Liver (tissue), 9 donors: ENCODE data around the gene DPM1. TPM values are rescaled to one million over a fixed set of nuclear protein-coding genes. Genes with fewer than 3 reads are reported as not detected.
"Not testable (repeated sequence)": the region's sequence is repeated elsewhere in the genome, so short reads cannot be mapped to it uniquely, and the experiment has no call there.

Source experiments
- DNase-seq: peaks from one replicate; pipeline ENCODE4 v3.0.0-alpha.2; 2017; ENCODE audit warnings: low spot score
- H3K27ac ChIP-seq, 2 donors: one replicate each; pipeline ENCODE4 v1.7.0; 2013; ENCODE audit warnings: inconsistent platforms in 2 of 2, low read length in 2 of 2, control low read depth in 1 of 2, low read depth in 1 of 2, mild to moderate bottlenecking in 1 of 2
- H3K27me3 ChIP-seq, 4 donors: one replicate each; pipeline versions ENCODE4 v1.6.1 to v1.7.0; 2013; ENCODE audit warnings: low read length in 3 of 4, inconsistent platforms in 1 of 4, mild to moderate bottlenecking in 1 of 4, moderate library complexity in 1 of 4; ENCODE audit not compliant: control insufficient read depth in 4 of 4, insufficient read depth in 4 of 4
- H3K36me3 ChIP-seq, 4 donors: one replicate each; pipeline versions ENCODE4 v1.6.1 to v1.7.0; 2013; ENCODE audit warnings: low read length in 3 of 4, mild to moderate bottlenecking in 3 of 4, low read depth in 1 of 4, moderate library complexity in 1 of 4; ENCODE audit not compliant: control insufficient read depth in 4 of 4, insufficient read depth in 3 of 4
- H3K4me1 ChIP-seq, 4 donors: one replicate each; pipeline versions ENCODE4 v1.6.1 to v1.7.0; 2013; ENCODE audit warnings: low read length in 3 of 4, mild to moderate bottlenecking in 3 of 4, moderate library complexity in 1 of 4; ENCODE audit not compliant: control insufficient read depth in 4 of 4, insufficient read depth in 4 of 4
- H3K4me3 ChIP-seq, 3 donors: one replicate each; pipeline versions ENCODE4 v1.6.1 to v1.7.0; 2013; ENCODE audit warnings: low read length in 3 of 3, control low read depth in 1 of 3, low read depth in 1 of 3, mild to moderate bottlenecking in 1 of 3
- H3K9ac ChIP-seq, 2 donors: one replicate each; pipeline ENCODE4 v1.7.0; 2013; ENCODE audit warnings: low read length in 2 of 2, mild to moderate bottlenecking in 2 of 2, moderate library complexity in 2 of 2, control low read depth in 1 of 2, low read depth in 1 of 2
- H3K9me3 ChIP-seq, 4 donors: one replicate each; pipeline versions ENCODE4 v1.6.1 to v1.7.0; 2013; ENCODE audit warnings: low read length in 3 of 4; ENCODE audit not compliant: control insufficient read depth in 4 of 4
- EGR1 ChIP-seq, 2 donors: IDR thresholded peaks; 2 replicates each; pipeline ENCODE4 v1.6.1; 2016 to 2018; ENCODE audit warnings: antibody characterized with exemption in 2 of 2, low read depth in 2 of 2
- FOXA1 ChIP-seq: IDR thresholded peaks from 2 replicates; pipeline ENCODE4 v1.6.1; 2016; ENCODE audit warnings: antibody characterized with exemption
- FOXA2 ChIP-seq: IDR thresholded peaks from 2 replicates; pipeline ENCODE4 v1.6.1; 2016; ENCODE audit warnings: antibody characterized with exemption
- GABPA ChIP-seq, 2 donors: IDR thresholded peaks in 1 of 2; conservative IDR thresholded peaks in 1 of 2; 2 replicates each; pipeline ENCODE4 v1.6.1; 2016; ENCODE audit warnings: antibody characterized with exemption in 2 of 2, mild to moderate bottlenecking in 1 of 2, moderate library complexity in 1 of 2
- HNF4G ChIP-seq: IDR thresholded peaks from 2 replicates; pipeline ENCODE4 v1.6.1; 2016; ENCODE audit warnings: antibody characterized with exemption
- JUND ChIP-seq, 2 donors: IDR thresholded peaks; 2 replicates each; pipeline ENCODE4 v1.6.1; 2016; ENCODE audit warnings: antibody characterized with exemption in 2 of 2
- NR2F2 ChIP-seq: IDR thresholded peaks from 2 replicates; pipeline ENCODE4 v1.6.1; 2016; ENCODE audit warnings: antibody characterized with exemption
- RAD21 ChIP-seq, 2 donors: IDR thresholded peaks; 2 replicates each; pipeline ENCODE4 v1.6.1; 2016; ENCODE audit warnings: antibody characterized with exemption in 2 of 2, mild to moderate bottlenecking in 2 of 2
- RXRA ChIP-seq, 2 donors: IDR thresholded peaks; 2 replicates each; pipeline ENCODE4 v1.6.1; 2017 to 2018; ENCODE audit warnings: antibody characterized with exemption in 2 of 2, mild to moderate bottlenecking in 1 of 2
- SP1 ChIP-seq: IDR thresholded peaks from 2 replicates; pipeline ENCODE4 v1.6.1; 2018; ENCODE audit warnings: antibody characterized with exemption, mild to moderate bottlenecking
- TAF1 ChIP-seq: conservative IDR thresholded peaks from 2 replicates; pipeline ENCODE4 v1.6.1; 2016; ENCODE audit warnings: antibody characterized with exemption, mild to moderate bottlenecking
- WGBS: extraction: QIAGEN DNeasy Blood & Tissue Kit; methylation state at CpG from one replicate; pipeline ENCODE4 v1.1.7; 2013; 5-methylcytosine and 5-hydroxymethylcytosine counted together
- polyA plus RNA-seq, 2 donors: library from polyadenylated mRNA; stranded (reverse) in 1 of 2; unstranded in 1 of 2; fragments of 200-250 nt in 1 of 2; fragments of >200 nt in 1 of 2; fragmentation: Nextera tagmentation in 1 of 2; extraction: Ambion mirVana in 1 of 2; gene quantifications; one replicate each; pipeline versions ENCODE4 v1.2.1 to v1.2.3, GENCODE V29; 2013 to 2015
- total RNA-seq, 2 donors: library from RNA; depleted of rRNA; stranded (reverse); fragments of >200 nt; gene quantifications; one replicate each; pipeline ENCODE4 v1.2.3, GENCODE V29; 2014
- TF ChIP-seq, protein P1 (sequence below): IDR thresholded peaks from 2 replicates; pipeline ENCODE4 v1.6.1; 2016; ENCODE audit warnings: antibody characterized with exemption
- TF ChIP-seq, protein P2 (sequence below): fragments of 150-350 bp; IDR thresholded peaks from 2 replicates; pipeline ENCODE4 v1.5.1; 2017; ENCODE audit warnings: improper control_type of control experiment, low read depth, low read length; ENCODE audit not compliant: missing input control
- TF ChIP-seq, protein P3 (sequence below): IDR thresholded peaks from 2 replicates; pipeline ENCODE4 v1.6.1; 2016; ENCODE audit warnings: antibody characterized with exemption
- TF ChIP-seq, protein P4 (sequence below): IDR thresholded peaks from 2 replicates; pipeline ENCODE4 v1.6.1; 2016; ENCODE audit warnings: antibody characterized with exemption, mild to moderate bottlenecking
- donor health status: healthy.
- donor health status: healthy.
- donor health status: healthy.
- donor health status: healthy.
- donor health status: healthy.

Gene DPM1
- total and polyA plus RNA-seq, 4 donors: 27.2 to 42.6 (median 35.2) TPM

DNA sequence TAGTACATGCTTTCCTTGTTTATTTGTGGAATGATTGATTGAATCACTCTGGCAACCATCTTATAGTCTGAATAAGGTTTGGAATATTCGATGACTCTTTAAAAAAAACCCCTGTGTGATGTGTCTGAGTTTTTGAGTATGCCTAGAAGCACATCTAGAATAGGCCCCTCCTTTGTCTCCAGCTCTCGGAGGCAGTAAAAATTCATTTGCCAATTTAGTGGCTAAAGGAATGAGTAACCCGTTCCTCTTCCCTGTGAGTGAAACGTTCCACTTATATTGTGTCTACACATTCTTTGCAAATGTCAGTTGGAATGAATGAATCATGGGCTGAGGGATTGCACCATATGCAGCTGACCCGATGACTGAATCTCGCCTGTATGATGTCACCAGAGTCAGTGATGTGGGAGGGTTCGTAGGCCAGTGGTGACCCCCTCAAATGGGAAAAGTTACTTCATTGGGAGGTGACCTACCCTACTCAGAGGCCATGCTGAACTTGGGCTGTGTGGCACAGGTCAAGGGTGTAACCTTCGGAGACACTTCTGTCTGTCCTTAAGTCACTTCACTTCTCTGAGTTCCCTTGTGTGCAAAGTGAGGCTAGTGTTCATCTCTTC is 21.8 kb upstream of the DPM1 start:
- Histone ChIP-seq H3K27me3 (peaks cover 0 to 4% (median 0%) of the 10 kb centered on the region in 4 donors), H3K4me1 (peaks cover 0 to 11% (median 4%) of the 10 kb centered on the region in 4 donors), H3K9me3 (no peaks in the 10 kb centered on the region), H3K27ac (no peak overlapping the region), H3K36me3 (no peaks in the 10 kb centered on the region), H3K4me3 (no peak overlapping the region), H3K9ac (no peak overlapping the region)
- 74% methylated on average over 8 of the region's 8 CpGs for WGBS
- no peak for DNase-seq
- TF ChIP-seq TAF1 (no peak), EGR1 (IDR thresholded peaks at IDR 0.05; ENCODE audit: low read depth in 2 of 2) (no peak), RAD21 (IDR thresholded peaks at IDR 0.05) (no peak), RXRA (IDR thresholded peaks at IDR 0.05) (no peak), SP1 (no peak), NR2F2 (no peak), HNF4G (no peak), GABPA (IDR thresholded peaks at IDR 0.05 in 1 of 2, conservative IDR thresholded peaks at IDR 0.05 in 1 of 2) (no peak), JUND (IDR thresholded peaks at IDR 0.05) (no peak), FOXA1 (no peak)
- TF ChIP-seq, protein P1, sequence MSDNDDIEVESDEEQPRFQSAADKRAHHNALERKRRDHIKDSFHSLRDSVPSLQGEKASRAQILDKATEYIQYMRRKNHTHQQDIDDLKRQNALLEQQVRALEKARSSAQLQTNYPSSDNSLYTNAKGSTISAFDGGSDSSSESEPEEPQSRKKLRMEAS: no peak
- TF ChIP-seq, protein P2, sequence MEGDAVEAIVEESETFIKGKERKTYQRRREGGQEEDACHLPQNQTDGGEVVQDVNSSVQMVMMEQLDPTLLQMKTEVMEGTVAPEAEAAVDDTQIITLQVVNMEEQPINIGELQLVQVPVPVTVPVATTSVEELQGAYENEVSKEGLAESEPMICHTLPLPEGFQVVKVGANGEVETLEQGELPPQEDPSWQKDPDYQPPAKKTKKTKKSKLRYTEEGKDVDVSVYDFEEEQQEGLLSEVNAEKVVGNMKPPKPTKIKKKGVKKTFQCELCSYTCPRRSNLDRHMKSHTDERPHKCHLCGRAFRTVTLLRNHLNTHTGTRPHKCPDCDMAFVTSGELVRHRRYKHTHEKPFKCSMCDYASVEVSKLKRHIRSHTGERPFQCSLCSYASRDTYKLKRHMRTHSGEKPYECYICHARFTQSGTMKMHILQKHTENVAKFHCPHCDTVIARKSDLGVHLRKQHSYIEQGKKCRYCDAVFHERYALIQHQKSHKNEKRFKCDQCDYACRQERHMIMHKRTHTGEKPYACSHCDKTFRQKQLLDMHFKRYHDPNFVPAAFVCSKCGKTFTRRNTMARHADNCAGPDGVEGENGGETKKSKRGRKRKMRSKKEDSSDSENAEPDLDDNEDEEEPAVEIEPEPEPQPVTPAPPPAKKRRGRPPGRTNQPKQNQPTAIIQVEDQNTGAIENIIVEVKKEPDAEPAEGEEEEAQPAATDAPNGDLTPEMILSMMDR: no peak

DNA sequence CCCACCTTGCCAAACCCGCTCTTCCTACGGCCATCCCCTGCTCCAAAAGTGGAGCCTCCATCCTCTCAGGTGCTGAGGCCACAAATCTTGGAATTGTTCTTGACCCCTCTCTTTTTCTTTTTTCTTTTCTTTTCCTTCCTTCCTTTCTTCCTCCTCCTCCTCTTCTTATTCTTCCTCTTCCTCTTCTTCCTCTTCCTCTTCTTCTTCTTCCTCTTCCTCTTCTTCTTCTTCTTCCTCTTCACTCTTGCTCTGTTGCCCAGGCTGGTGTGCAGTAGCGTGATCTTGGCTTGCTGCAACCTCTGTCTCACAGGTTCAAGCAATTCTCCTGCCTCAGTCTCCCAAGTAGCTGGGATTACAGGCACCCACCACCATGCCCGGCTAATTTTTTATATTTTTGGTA is 20.2 kb upstream of the DPM1 start:
- H3K9ac ChIP-seq, H3K27ac ChIP-seq, H3K4me1 ChIP-seq, H3K36me3 ChIP-seq, H3K27me3 ChIP-seq, DNase-seq, H3K4me3 ChIP-seq, H3K9me3 ChIP-seq: not testable (repeated sequence)
- 91% methylated on average over 4 of the region's 4 CpGs for WGBS

DNA sequence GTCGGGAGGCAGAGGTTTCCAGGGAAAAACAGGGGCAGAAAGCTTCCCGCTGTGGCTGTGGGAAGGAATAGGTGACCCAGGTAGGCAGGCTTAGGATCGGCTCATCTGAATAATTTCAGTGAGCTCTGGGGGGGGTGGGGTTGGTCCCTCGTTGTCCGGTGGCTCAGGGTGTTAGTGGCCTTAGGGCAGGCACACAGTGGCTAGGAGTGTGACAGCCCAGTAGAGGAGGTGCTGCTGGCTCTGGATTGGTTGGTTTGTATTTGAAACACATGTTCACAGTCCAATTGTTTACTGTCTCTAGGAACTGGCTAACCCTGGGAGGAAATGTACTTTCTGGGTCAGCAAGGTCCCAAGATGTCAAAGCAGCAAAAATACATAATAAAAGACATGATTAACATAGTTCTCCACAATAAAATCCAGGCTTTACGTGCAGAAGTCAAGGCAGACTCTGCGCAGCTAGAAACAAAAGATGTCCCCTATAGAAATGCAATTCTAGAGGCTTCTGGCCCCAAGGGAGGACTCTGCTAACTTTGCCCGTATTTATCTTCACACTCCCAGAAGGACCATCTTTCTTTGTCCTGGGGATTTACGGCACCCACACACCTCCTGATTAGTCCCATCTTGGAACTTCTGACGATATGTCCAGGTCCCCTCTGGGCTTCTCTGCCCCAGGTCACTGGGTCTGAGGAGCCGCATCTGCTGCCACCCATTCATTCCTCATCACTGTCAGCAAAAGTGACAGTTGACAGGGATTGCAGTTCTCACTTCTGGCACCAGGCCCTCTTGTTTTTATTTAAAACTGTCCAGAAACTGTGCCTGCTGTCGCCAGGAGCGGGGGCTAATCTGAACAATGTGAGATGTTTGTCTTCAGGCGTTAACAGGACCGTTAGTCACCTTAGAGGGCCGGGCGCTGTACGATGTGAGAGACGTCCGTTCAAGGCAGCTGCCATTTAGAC is 19.0 kb upstream of the DPM1 start:
- no peak for DNase-seq
- Histone ChIP-seq H3K9me3 (no peaks in the 10 kb centered on the region), H3K4me3 (no peak overlapping the region), H3K36me3 (no peaks in the 10 kb centered on the region), H3K9ac (no peak overlapping the region), H3K27ac (no peak overlapping the region), H3K27me3 (peaks cover 0 to 4% (median 0%) of the 10 kb centered on the region in 4 donors), H3K4me1 (peaks cover 0 to 2% (median 0%) of the 10 kb centered on the region in 4 donors)
- no peak for TF ChIP-seq TAF1
- TF ChIP-seq FOXA2: no peak
- TF ChIP-seq RAD21 (IDR thresholded peaks at IDR 0.05): no peak
- TF ChIP-seq, protein P3, sequence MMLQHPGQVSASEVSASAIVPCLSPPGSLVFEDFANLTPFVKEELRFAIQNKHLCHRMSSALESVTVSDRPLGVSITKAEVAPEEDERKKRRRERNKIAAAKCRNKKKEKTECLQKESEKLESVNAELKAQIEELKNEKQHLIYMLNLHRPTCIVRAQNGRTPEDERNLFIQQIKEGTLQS: no peak
- TF ChIP-seq, protein P4, sequence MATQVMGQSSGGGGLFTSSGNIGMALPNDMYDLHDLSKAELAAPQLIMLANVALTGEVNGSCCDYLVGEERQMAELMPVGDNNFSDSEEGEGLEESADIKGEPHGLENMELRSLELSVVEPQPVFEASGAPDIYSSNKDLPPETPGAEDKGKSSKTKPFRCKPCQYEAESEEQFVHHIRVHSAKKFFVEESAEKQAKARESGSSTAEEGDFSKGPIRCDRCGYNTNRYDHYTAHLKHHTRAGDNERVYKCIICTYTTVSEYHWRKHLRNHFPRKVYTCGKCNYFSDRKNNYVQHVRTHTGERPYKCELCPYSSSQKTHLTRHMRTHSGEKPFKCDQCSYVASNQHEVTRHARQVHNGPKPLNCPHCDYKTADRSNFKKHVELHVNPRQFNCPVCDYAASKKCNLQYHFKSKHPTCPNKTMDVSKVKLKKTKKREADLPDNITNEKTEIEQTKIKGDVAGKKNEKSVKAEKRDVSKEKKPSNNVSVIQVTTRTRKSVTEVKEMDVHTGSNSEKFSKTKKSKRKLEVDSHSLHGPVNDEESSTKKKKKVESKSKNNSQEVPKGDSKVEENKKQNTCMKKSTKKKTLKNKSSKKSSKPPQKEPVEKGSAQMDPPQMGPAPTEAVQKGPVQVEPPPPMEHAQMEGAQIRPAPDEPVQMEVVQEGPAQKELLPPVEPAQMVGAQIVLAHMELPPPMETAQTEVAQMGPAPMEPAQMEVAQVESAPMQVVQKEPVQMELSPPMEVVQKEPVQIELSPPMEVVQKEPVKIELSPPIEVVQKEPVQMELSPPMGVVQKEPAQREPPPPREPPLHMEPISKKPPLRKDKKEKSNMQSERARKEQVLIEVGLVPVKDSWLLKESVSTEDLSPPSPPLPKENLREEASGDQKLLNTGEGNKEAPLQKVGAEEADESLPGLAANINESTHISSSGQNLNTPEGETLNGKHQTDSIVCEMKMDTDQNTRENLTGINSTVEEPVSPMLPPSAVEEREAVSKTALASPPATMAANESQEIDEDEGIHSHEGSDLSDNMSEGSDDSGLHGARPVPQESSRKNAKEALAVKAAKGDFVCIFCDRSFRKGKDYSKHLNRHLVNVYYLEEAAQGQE: no peak
- 56% methylated on average over 20 of the region's 20 CpGs for WGBS
